ENCODE results near the gene FILIP1L. TPM values are rescaled to one million over a fixed set of nuclear protein-coding genes. Genes with fewer than 3 reads are reported as not detected.

FILIP1L gene
- total RNA-seq, 1 donor from 2014 or later: 1.1 TPM

- Histone ChIP-seq H3K36me3 (ENCODE audit: control insufficient read depth, insufficient read depth, low read length) (no peaks in the 10 kb centered on the region), H3K4me3 (ENCODE audit: low read depth, low read length) (no peak overlapping the region), H3K27me3 (ENCODE audit: control insufficient read depth, insufficient read depth, low read length) (no peaks in the 10 kb centered on the region)
- no peak for DNase-seq (ENCODE audit: low read depth)
- FAIRE-seq: no peak
- TF ChIP-seq CTCF (IDR thresholded peaks at IDR 0.05; ENCODE audit: insufficient read depth, low read length, severe bottlenecking): no peak
Measured at GRCh38 chr3:99857278-99857677, 257.0 kb downstream of the FILIP1L start.

GRCh38 chr3:99856437-99857220 is 257.7 kb downstream of the FILIP1L start:
- DNase-seq (ENCODE audit: low read depth) (no peak), FAIRE-seq (no peak)
- no peaks in the 10 kb centered on the region for H3K27me3 ChIP-seq (ENCODE audit: control insufficient read depth, insufficient read depth, low read length)
- no peak for TF ChIP-seq CTCF (IDR thresholded peaks at IDR 0.05; ENCODE audit: insufficient read depth, low read length, severe bottlenecking)
- H3K36me3 ChIP-seq (ENCODE audit: control insufficient read depth, insufficient read depth, low read length): no peaks in the 10 kb centered on the region
- H3K4me3 ChIP-seq (ENCODE audit: low read depth, low read length): no peak overlapping the region

- DNase-seq (ENCODE audit: low read depth) (no peak), FAIRE-seq (no peak)
- Histone ChIP-seq H3K36me3 (ENCODE audit: control insufficient read depth, insufficient read depth, low read length) (no peaks in the 10 kb centered on the region), H3K4me3 (ENCODE audit: low read depth, low read length) (no peak overlapping the region), H3K27me3 (ENCODE audit: control insufficient read depth, insufficient read depth, low read length) (no peaks in the 10 kb centered on the region)
- TF ChIP-seq CTCF (IDR thresholded peaks at IDR 0.05; ENCODE audit: insufficient read depth, low read length, severe bottlenecking): no peak
Measured at GRCh38 chr3:99855900-99856299, 258.4 kb downstream of the FILIP1L start.

GRCh38 chr3:99854756-99855298 is 259.5 kb downstream of the FILIP1L start:
- Histone ChIP-seq H3K27me3 (ENCODE audit: control insufficient read depth, insufficient read depth, low read length) (no peaks in the 10 kb centered on the region), H3K36me3 (ENCODE audit: control insufficient read depth, insufficient read depth, low read length) (no peaks in the 10 kb centered on the region), H3K4me3 (ENCODE audit: low read depth, low read length) (no peak overlapping the region)
- no peak for DNase-seq (ENCODE audit: low read depth)
- FAIRE-seq: no peak
- TF ChIP-seq CTCF (IDR thresholded peaks at IDR 0.05; ENCODE audit: insufficient read depth, low read length, severe bottlenecking): no peak

GRCh38 chr3:99852851-99853250 is 261.4 kb downstream of the FILIP1L start:
- Histone ChIP-seq H3K36me3 (ENCODE audit: control insufficient read depth, insufficient read depth, low read length) (no peaks in the 10 kb centered on the region), H3K27me3 (ENCODE audit: control insufficient read depth, insufficient read depth, low read length) (no peaks in the 10 kb centered on the region), H3K4me3 (ENCODE audit: low read depth, low read length) (no peak overlapping the region)
- TF ChIP-seq CTCF (IDR thresholded peaks at IDR 0.05; ENCODE audit: insufficient read depth, low read length, severe bottlenecking): no peak
- no peak for FAIRE-seq
- no peak for DNase-seq (ENCODE audit: low read depth)
